ENCODE results near the gene CLIP1.
"Not testable (repeated sequence)": the region's sequence is repeated elsewhere in the genome, so short reads cannot be mapped to it uniquely, and the experiment has no call there.

The CLIP1 gene

GRCh38 chr12:122283680-122284079 is 138.8 kb downstream of the CLIP1 start:
- Histone ChIP-seq H3K4me1 (ENCODE audit: control insufficient read depth, insufficient read depth, low read length) (no peaks in the 10 kb centered on the region), H3K36me3 (ENCODE audit: control insufficient read depth in 2 of 2, insufficient read depth in 2 of 2, low read length in 2 of 2) (peaks cover 17 to 20% of the 10 kb centered on the region in 2 donors), H3K9me3 (ENCODE audit: control insufficient read depth in 2 of 2, low read length in 2 of 2) (no peaks in the 10 kb centered on the region), H3K27ac (ENCODE audit: low read length) (no peak overlapping the region), H3K9ac (ENCODE audit: low read length in 2 of 2) (no peak overlapping the region), H3K4me3 (ENCODE audit: low read length in 2 of 2) (no peak overlapping the region), H3K27me3 (ENCODE audit: control insufficient read depth in 1 of 2, insufficient read depth in 2 of 2, low read length in 2 of 2) (no peaks in the 10 kb centered on the region)

GRCh38 chr12:122282061-122282460 is 140.4 kb downstream of the CLIP1 start:
- Histone ChIP-seq H3K4me3 (ENCODE audit: low read length in 2 of 2) (no peak overlapping the region), H3K9me3 (ENCODE audit: control insufficient read depth in 2 of 2, low read length in 2 of 2) (no peaks in the 10 kb centered on the region), H3K27ac (ENCODE audit: low read length) (no peak overlapping the region), H3K4me1 (ENCODE audit: control insufficient read depth, insufficient read depth, low read length) (no peaks in the 10 kb centered on the region), H3K9ac (ENCODE audit: low read length in 2 of 2) (no peak overlapping the region), H3K27me3 (ENCODE audit: control insufficient read depth in 1 of 2, insufficient read depth in 2 of 2, low read length in 2 of 2) (no peaks in the 10 kb centered on the region), H3K36me3 (ENCODE audit: control insufficient read depth in 2 of 2, insufficient read depth in 2 of 2, low read length in 2 of 2) (peaks cover 20 to 22% of the 10 kb centered on the region in 2 donors)

GRCh38 chr12:122276242-122276641 is 146.2 kb downstream of the CLIP1 start:
- Histone ChIP-seq H3K9ac (ENCODE audit: low read length in 2 of 2) (no peak overlapping the region), H3K4me3 (ENCODE audit: low read length in 2 of 2) (no peak overlapping the region), H3K27ac (ENCODE audit: low read length) (no peak overlapping the region), H3K36me3 (ENCODE audit: control insufficient read depth in 2 of 2, insufficient read depth in 2 of 2, low read length in 2 of 2) (peaks cover 33 to 36% of the 10 kb centered on the region in 2 donors), H3K4me1 (ENCODE audit: control insufficient read depth, insufficient read depth, low read length) (no peaks in the 10 kb centered on the region), H3K27me3 (ENCODE audit: control insufficient read depth in 1 of 2, insufficient read depth in 2 of 2, low read length in 2 of 2) (no peaks in the 10 kb centered on the region), H3K9me3 (ENCODE audit: control insufficient read depth in 2 of 2, low read length in 2 of 2) (no peaks in the 10 kb centered on the region)

- no peak overlapping the region for H3K9ac ChIP-seq (ENCODE audit: low read length in 2 of 2)
- no peaks in the 10 kb centered on the region for H3K27me3 ChIP-seq (ENCODE audit: control insufficient read depth in 1 of 2, insufficient read depth in 2 of 2, low read length in 2 of 2)
- H3K36me3 ChIP-seq (ENCODE audit: control insufficient read depth in 2 of 2, insufficient read depth in 2 of 2, low read length in 2 of 2): peaks cover 30 to 35% of the 10 kb centered on the region in 2 donors
- no peak overlapping the region for H3K27ac ChIP-seq (ENCODE audit: low read length)
- no peak overlapping the region for H3K4me3 ChIP-seq (ENCODE audit: low read length in 2 of 2)
- no peaks in the 10 kb centered on the region for H3K9me3 ChIP-seq (ENCODE audit: control insufficient read depth in 2 of 2, low read length in 2 of 2)
- H3K4me1 ChIP-seq (ENCODE audit: control insufficient read depth, insufficient read depth, low read length): no peaks in the 10 kb centered on the region
Measured at GRCh38 chr12:122275459-122275858, 147.0 kb downstream of the CLIP1 start.

DNA sequence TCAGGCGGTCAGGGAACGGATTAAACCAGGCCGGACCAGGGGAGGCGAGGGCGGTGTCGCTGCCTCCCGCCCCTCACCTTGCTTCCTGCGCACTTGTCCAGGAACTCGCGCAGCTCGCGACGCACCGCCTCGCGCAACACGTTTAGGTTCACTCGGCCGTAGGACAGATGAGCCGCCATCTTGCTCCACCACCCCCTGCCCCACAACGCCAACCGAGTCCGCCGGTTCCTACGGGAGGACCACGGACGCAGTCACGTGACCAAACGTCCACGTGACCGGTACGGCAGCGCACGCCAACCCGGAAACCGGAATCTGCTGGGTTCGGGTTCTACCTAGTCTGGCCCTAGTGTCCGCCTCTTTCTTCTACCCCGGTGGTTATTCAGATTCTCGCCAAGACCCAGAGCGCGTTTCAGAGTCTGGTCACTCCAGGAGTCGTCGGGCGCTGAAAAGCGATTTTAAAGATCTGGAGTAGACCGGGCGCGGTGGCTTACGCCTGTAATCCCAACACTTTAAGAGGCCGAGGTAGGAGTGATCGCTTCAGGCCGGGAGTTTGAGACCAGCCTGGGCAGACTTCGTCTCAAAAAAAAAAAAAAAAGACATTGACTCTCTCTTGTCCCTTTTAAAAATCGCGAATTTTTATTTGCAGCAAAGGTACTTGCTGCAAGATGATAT is 156.1 kb downstream of the CLIP1 start, which contains the start of gene VPS33A:
Gene VPS33A, minus strand, starts transcription at position 265 of the 672 bp plus-strand sequence. Its CDS starts 86 bp downstream, at position 179.
- Histone ChIP-seq H3K9me3 (ENCODE audit: control insufficient read depth in 2 of 2, low read length in 2 of 2) (no peaks in the 10 kb centered on the region), H3K36me3 (ENCODE audit: control insufficient read depth in 2 of 2, insufficient read depth in 2 of 2, low read length in 2 of 2) (peaks cover 5 to 8% of the 10 kb centered on the region in 2 donors), H3K4me1 (ENCODE audit: control insufficient read depth, insufficient read depth, low read length) (peaks cover 12% of the 10 kb centered on the region), H3K9ac (ENCODE audit: low read length in 2 of 2) (peak within 1 kb of the TSS; percentile 91 to 94), H3K27me3 (ENCODE audit: control insufficient read depth in 1 of 2, insufficient read depth in 2 of 2, low read length in 2 of 2) (no peaks in the 10 kb centered on the region), H3K4me3 (ENCODE audit: low read length in 2 of 2) (peak within 1 kb of the TSS; percentile 98 to 99), H3K27ac (ENCODE audit: low read length) (peak within 1 kb of the TSS; percentile 85)

DNA sequence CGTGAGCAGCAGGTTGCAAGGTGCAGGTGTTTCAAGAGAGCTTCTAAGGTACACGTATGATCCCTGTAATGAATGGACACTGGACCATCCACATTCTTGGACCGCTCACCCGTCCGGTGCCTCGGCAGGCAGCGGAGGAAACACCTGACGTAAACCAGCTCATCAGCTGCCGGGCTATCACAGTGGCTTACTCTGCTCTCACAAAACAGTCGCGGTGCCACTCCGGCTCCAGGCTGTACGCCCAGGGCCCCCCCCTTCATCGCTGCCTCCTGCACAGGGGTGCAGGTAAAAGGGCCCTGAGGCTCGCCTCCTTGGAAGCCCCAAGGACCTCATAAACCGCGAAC is 156.6 kb downstream of the CLIP1 start:
- peak overlapping the region; percentile 98 to 99 for H3K4me3 ChIP-seq (ENCODE audit: low read length in 2 of 2)
- no peaks in the 10 kb centered on the region for H3K9me3 ChIP-seq (ENCODE audit: control insufficient read depth in 2 of 2, low read length in 2 of 2)
- H3K9ac ChIP-seq (ENCODE audit: low read length in 2 of 2): peak overlapping the region; percentile 91 to 94
- peaks cover 9 to 11% of the 10 kb centered on the region in 2 donors for H3K36me3 ChIP-seq (ENCODE audit: control insufficient read depth in 2 of 2, insufficient read depth in 2 of 2, low read length in 2 of 2)
- no peaks in the 10 kb centered on the region for H3K27me3 ChIP-seq (ENCODE audit: control insufficient read depth in 1 of 2, insufficient read depth in 2 of 2, low read length in 2 of 2)
- peak overlapping the region; percentile 85 for H3K27ac ChIP-seq (ENCODE audit: low read length)
- peaks cover 12% of the 10 kb centered on the region for H3K4me1 ChIP-seq (ENCODE audit: control insufficient read depth, insufficient read depth, low read length)

- H3K36me3 ChIP-seq (ENCODE audit: control insufficient read depth in 2 of 2, insufficient read depth in 2 of 2, low read length in 2 of 2): peaks cover 11% of the 10 kb centered on the region in 2 donors
- no peaks in the 10 kb centered on the region for H3K27me3 ChIP-seq (ENCODE audit: control insufficient read depth in 1 of 2, insufficient read depth in 2 of 2, low read length in 2 of 2)
- no peaks in the 10 kb centered on the region for H3K9me3 ChIP-seq (ENCODE audit: control insufficient read depth in 2 of 2, low read length in 2 of 2)
- H3K4me1 ChIP-seq (ENCODE audit: control insufficient read depth, insufficient read depth, low read length): peaks cover 12% of the 10 kb centered on the region
- peak overlapping the region; percentile 91 to 94 for H3K9ac ChIP-seq (ENCODE audit: low read length in 2 of 2)
- H3K4me3 ChIP-seq (ENCODE audit: low read length in 2 of 2): peak overlapping the region; percentile 98 to 99
- H3K27ac ChIP-seq (ENCODE audit: low read length): peak overlapping the region; percentile 85
Measured at GRCh38 chr12:122265476-122265875, 157.0 kb downstream of the CLIP1 start.

DNA sequence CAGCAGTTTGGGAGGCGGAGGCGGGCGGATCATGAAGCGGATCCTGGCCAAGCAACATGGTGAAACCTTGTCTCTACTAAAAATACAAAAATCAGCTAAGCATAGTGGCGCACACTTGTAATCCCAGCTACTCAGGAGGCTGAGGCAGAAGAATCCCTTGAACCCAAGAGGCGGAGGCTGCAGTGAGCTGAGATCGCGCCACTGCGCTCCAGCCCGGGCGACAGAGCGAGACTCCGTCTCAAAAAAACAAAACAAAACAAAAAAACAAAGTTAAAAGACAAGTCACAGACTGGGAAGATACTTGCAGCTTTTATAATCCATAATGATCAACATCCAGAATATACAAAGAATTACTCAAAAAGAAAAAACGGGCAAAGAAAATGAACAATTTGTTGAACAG is 161.7 kb downstream of the CLIP1 start:
- H3K27me3 ChIP-seq (ENCODE audit: control insufficient read depth in 1 of 2, insufficient read depth in 2 of 2, low read length in 2 of 2); H3K4me1 ChIP-seq (ENCODE audit: control insufficient read depth, insufficient read depth, low read length); H3K4me3 ChIP-seq (ENCODE audit: low read length in 2 of 2); H3K27ac ChIP-seq (ENCODE audit: low read length); H3K9me3 ChIP-seq (ENCODE audit: control insufficient read depth in 2 of 2, low read length in 2 of 2); H3K9ac ChIP-seq (ENCODE audit: low read length in 2 of 2): not testable (repeated sequence)
- H3K36me3 ChIP-seq (ENCODE audit: control insufficient read depth in 2 of 2, insufficient read depth in 2 of 2, low read length in 2 of 2): peaks cover 24 to 28% of the 10 kb centered on the region in 2 donors

GRCh38 chr12:122258939-122259338 is 163.5 kb downstream of the CLIP1 start:
- H3K36me3 ChIP-seq (ENCODE audit: control insufficient read depth in 2 of 2, insufficient read depth in 2 of 2, low read length in 2 of 2): peaks cover 23 to 28% of the 10 kb centered on the region in 2 donors
- H3K9me3 ChIP-seq (ENCODE audit: control insufficient read depth in 2 of 2, low read length in 2 of 2); H3K27me3 ChIP-seq (ENCODE audit: control insufficient read depth in 1 of 2, insufficient read depth in 2 of 2, low read length in 2 of 2); H3K4me1 ChIP-seq (ENCODE audit: control insufficient read depth, insufficient read depth, low read length); H3K27ac ChIP-seq (ENCODE audit: low read length); H3K4me3 ChIP-seq (ENCODE audit: low read length in 2 of 2); H3K9ac ChIP-seq (ENCODE audit: low read length in 2 of 2): not testable (repeated sequence)

- H3K4me1 ChIP-seq (ENCODE audit: control insufficient read depth, insufficient read depth, low read length); H3K9me3 ChIP-seq (ENCODE audit: control insufficient read depth in 2 of 2, low read length in 2 of 2); H3K4me3 ChIP-seq (ENCODE audit: low read length in 2 of 2); H3K9ac ChIP-seq (ENCODE audit: low read length in 2 of 2); H3K27ac ChIP-seq (ENCODE audit: low read length); H3K27me3 ChIP-seq (ENCODE audit: control insufficient read depth in 1 of 2, insufficient read depth in 2 of 2, low read length in 2 of 2): not testable (repeated sequence)
- peaks cover 20 to 28% of the 10 kb centered on the region in 2 donors for H3K36me3 ChIP-seq (ENCODE audit: control insufficient read depth in 2 of 2, insufficient read depth in 2 of 2, low read length in 2 of 2)
Measured at GRCh38 chr12:122258462-122258861, 164.0 kb downstream of the CLIP1 start.

GRCh38 chr12:122250536-122250935 is 171.9 kb downstream of the CLIP1 start:
- Histone ChIP-seq H3K27me3 (ENCODE audit: control insufficient read depth in 1 of 2, insufficient read depth in 2 of 2, low read length in 2 of 2) (no peaks in the 10 kb centered on the region), H3K4me1 (ENCODE audit: control insufficient read depth, insufficient read depth, low read length) (no peaks in the 10 kb centered on the region), H3K4me3 (ENCODE audit: low read length in 2 of 2) (no peak overlapping the region), H3K27ac (ENCODE audit: low read length) (no peak overlapping the region), H3K9me3 (ENCODE audit: control insufficient read depth in 2 of 2, low read length in 2 of 2) (no peaks in the 10 kb centered on the region), H3K36me3 (ENCODE audit: control insufficient read depth in 2 of 2, insufficient read depth in 2 of 2, low read length in 2 of 2) (peaks cover 7 to 24% of the 10 kb centered on the region in 2 donors), H3K9ac (ENCODE audit: low read length in 2 of 2) (no peak overlapping the region)
